Thyroid gland (tissue), 4 donors: ENCODE measurements around the gene CRYL1. TPM values are rescaled to one million over a fixed set of nuclear protein-coding genes. Genes with fewer than 3 reads are reported as not detected.

Experiments used
- DNase-seq, 2 donors: peaks; one replicate each; pipeline ENCODE4 v3.0.0-alpha.2; 2019
- H3K27ac ChIP-seq, 3 donors: fragments of 200-600 bp; sonication (generic); 1 replicate in 2 of 3; 2 replicates in 1 of 3; pipeline ENCODE4 v1.5.1; 2016 to 2019; ENCODE audit warnings: mild to moderate bottlenecking in 1 of 3, moderate library complexity in 1 of 3
- H3K27me3 ChIP-seq: fragments of 200-600 bp; sonication (generic); one replicate; pipeline ENCODE4 v1.5.1; 2019
- H3K36me3 ChIP-seq, 2 donors: fragments of 200-600 bp; sonication (generic); one replicate each; pipeline ENCODE4 v1.5.1; 2016 to 2019
- H3K4me1 ChIP-seq, 2 donors: fragments of 200-600 bp; sonication (generic); one replicate each; pipeline ENCODE4 v1.5.1; 2017 to 2019
- H3K4me3 ChIP-seq, 3 donors: fragments of 200-600 bp; sonication (generic); replicated peaks in 1 of 3; 1 replicate in 2 of 3; 2 replicates in 1 of 3; pipeline ENCODE4 v1.5.1; 2016; ENCODE audit warnings: mild to moderate bottlenecking in 1 of 3
- H3K9me3 ChIP-seq: fragments of 200-600 bp; sonication (generic); one replicate; pipeline ENCODE4 v1.5.1; 2017
- CTCF ChIP-seq, 6 experiments: fragments of 200-600 bp in 3 of 6; fragments of 450-650 bp in 3 of 6; sonication (generic) in 3 of 6; IDR thresholded peaks; one replicate each; pipeline ENCODE4 v1.5.1; 2016 to 2019; ENCODE audit warnings: antibody characterized with exemption in 6 of 6, mild to moderate bottlenecking in 2 of 6, inconsistent platforms in 1 of 6, moderate library complexity in 1 of 6
- POLR2A ChIP-seq, 2 donors: fragments of 450-650 bp; IDR thresholded peaks; one replicate each; pipeline ENCODE4 v1.6.1; 2017; ENCODE audit warnings: antibody characterized with exemption in 2 of 2, mild to moderate bottlenecking in 2 of 2, moderate library complexity in 1 of 2
- WGBS, 2 donors: methylation state at CpG; one replicate each; pipeline ENCODE4 v1.1.5; 2017; 5-methylcytosine and 5-hydroxymethylcytosine counted together
- intact Hi-C: fragments of 100-400 bp; cut with DNase I; formaldehyde crosslinking; loops from one replicate; pipeline ENCODE4 v1.15.1; 2023
- total RNA-seq, 4 donors: library from RNA; depleted of rRNA; stranded (reverse); fragments of >200 nt; gene quantifications; one replicate each; pipeline ENCODE4 v1.2.3, GENCODE V29; 2016

The CRYL1 gene
- total RNA-seq, 4 donors from 2014 or later = 33.1 to 53.8 (median 46.7) TPM

- H3K36me3 ChIP-seq = no peaks in the 10 kb centered on the region
- H3K4me1 ChIP-seq = peaks cover 0 to 4% of the 10 kb centered on the region in 2 donors
- H3K9me3 ChIP-seq = no peaks in the 10 kb centered on the region
- DNase-seq = no peak
- WGBS, 2 donors = 88 to 92% methylated on average over 13 to 14 of the region's 14 CpGs
- no peaks in the 10 kb centered on the region for H3K27me3 ChIP-seq
- intact Hi-C loops = no loop called here
- H3K4me3 ChIP-seq = no peak overlapping the region
- TF ChIP-seq POLR2A (IDR thresholded peaks at IDR 0.05) (no peak), CTCF (IDR thresholded peaks at IDR 0.05) (no peak)
- no peak overlapping the region for H3K27ac ChIP-seq
Observed at GRCh38 chr13:20416223-20416745, 109.4 kb downstream of the CRYL1 start.

DNA sequence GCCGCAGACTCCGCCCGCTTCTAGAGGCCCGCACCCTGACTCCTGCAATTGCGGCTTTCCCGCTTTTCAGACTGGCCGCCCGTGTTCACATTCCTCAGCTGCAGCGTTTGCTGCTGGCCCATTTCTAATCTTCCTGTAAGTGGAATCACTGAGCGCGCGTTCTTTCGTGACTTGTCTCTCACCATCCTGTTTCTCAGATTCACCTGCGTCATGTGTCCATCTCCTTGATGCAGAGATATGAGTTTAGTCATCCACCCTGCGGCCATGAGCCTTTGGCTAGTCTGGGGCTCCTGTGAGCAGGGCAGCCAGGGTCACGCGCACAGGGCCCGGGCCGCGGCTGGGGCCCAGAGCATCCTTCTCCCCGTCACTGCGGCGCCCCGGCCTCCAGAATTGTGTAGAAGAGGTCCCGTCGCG, 110.0 kb downstream of the CRYL1 start:
- 96% methylated on average over 27 of the region's 27 CpGs for WGBS, 2 donors
- peaks cover 0 to 4% of the 10 kb centered on the region in 2 donors for H3K4me1 ChIP-seq
- H3K27ac ChIP-seq = no peak overlapping the region
- no peaks in the 10 kb centered on the region for H3K9me3 ChIP-seq
- intact Hi-C loops = no loop called here
- H3K27me3 ChIP-seq = no peaks in the 10 kb centered on the region
- no peak overlapping the region for H3K4me3 ChIP-seq
- TF ChIP-seq POLR2A (IDR thresholded peaks at IDR 0.05) = no peak
- TF ChIP-seq CTCF (IDR thresholded peaks at IDR 0.05) = no peak
- H3K36me3 ChIP-seq = no peaks in the 10 kb centered on the region
- no peak for DNase-seq

GRCh38 chr13:20415306-20415679, 110.4 kb downstream of the CRYL1 start:
- Histone ChIP-seq H3K4me1 (peaks cover 0 to 3% of the 10 kb centered on the region in 2 donors), H3K27me3 (no peaks in the 10 kb centered on the region), H3K9me3 (no peaks in the 10 kb centered on the region), H3K4me3 (no peak overlapping the region), H3K36me3 (no peaks in the 10 kb centered on the region), H3K27ac (no peak overlapping the region)
- no peak for DNase-seq
- TF ChIP-seq CTCF (IDR thresholded peaks at IDR 0.05) (no peak), POLR2A (IDR thresholded peaks at IDR 0.05) (no peak)
- WGBS, 2 donors = 71 to 84% methylated on average over 8 to 25 of the region's 31 CpGs
- intact Hi-C loops = no loop called here

DNA sequence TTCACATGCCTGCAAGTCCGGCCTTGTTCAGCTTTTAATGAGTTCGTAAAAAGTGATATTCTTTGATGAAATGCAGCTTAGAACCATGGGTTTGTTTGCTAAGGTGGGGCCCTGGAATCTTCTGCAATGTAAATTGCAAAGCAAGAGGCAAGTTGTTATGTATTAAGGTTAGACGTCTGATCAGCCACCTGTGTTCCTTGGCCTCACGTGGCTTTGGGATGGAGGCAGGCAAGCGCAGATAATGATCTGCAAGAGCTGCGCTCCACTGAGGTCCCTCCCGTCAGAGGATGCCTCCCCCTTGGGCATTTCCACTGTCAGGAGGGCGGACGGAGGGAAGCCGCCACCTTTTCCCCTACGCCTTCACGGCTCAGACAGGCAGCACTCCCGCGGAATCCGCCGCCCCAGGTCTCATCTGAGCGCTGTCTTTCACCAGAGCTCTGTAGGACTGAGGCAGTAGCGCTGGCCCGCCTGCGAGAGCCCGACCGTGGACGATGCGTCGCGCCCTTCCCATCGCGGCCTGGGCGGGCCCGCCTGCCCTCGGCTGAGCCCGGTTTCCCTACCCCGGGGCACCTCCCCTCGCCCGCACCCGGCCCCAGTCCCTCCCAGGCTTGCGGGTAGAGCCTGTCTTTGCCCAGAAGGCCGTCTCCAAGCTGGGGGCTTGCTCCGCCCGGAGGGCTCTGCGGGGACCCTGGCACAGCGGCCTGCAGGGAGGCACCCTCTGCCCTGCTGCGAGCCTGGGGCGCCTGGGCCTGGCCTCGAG, 110.9 kb downstream of the CRYL1 start:
- H3K4me1 ChIP-seq = no peaks in the 10 kb centered on the region
- H3K27ac ChIP-seq = no peak overlapping the region
- no peaks in the 10 kb centered on the region for H3K27me3 ChIP-seq
- intact Hi-C loops = no loop called here
- H3K9me3 ChIP-seq = no peaks in the 10 kb centered on the region
- no peak for DNase-seq
- no peaks in the 10 kb centered on the region for H3K36me3 ChIP-seq
- TF ChIP-seq POLR2A (IDR thresholded peaks at IDR 0.05) (no peak), CTCF (IDR thresholded peaks at IDR 0.05) (no peak)
- no peak overlapping the region for H3K4me3 ChIP-seq
- 47 to 50% methylated on average over 17 to 31 of the region's 45 CpGs for WGBS, 2 donors

DNA sequence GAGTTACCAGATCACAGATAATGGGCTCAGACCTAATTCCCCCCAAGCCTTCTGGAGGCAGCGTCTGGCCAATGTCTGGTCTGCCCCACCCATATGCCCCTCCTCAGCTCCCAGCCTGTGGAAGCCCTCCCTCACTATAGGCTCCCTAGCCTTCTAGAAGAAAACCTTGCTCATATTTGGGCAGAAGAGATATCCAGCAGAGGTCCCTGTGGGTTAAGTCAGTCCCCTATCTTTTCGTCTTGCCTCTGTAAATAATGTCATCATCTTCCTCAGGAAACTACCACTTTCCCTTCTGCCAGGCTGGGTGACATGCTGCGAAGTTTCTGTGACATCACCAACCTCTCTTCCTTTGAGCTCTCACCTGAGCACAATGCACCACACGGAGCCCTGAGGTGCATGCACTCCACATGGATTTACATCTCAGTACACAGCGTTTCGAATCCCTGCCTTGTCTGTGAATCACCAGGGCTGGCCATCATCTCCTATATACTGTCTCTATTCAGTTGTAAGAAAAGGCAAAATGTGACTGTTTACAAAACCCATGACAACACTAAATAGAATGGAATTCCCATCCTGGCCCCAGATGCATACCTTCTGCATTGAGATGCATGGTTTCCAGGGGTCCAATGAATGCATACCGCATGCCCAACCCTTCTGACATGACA, 112.8 kb downstream of the CRYL1 start:
- Histone ChIP-seq H3K36me3 (no peaks in the 10 kb centered on the region), H3K4me1 (peaks cover 0 to 6% of the 10 kb centered on the region in 2 donors), H3K27me3 (no peaks in the 10 kb centered on the region), H3K9me3 (no peaks in the 10 kb centered on the region), H3K4me3 (no peak overlapping the region), H3K27ac (no peak overlapping the region)
- no peak for TF ChIP-seq POLR2A (IDR thresholded peaks at IDR 0.05)
- no peak for TF ChIP-seq CTCF (IDR thresholded peaks at IDR 0.05)
- intact Hi-C loops = no loop called here
- 79 to 85% methylated on average over 7 of the region's 7 CpGs for WGBS, 2 donors
- no peak for DNase-seq
